Erythroblast (primary cell): ENCODE measurements around the gene F8.

ENCODE experiments used
- GATA1 ChIP-seq: IDR thresholded peaks from 2 replicates; pipeline ENCODE4 v1.6.1; 2011; ENCODE audit warnings: low read depth, mild to moderate bottlenecking, control low read depth, low read length, moderate library complexity
- POLR2A ChIP-seq: IDR thresholded peaks from 2 replicates; pipeline ENCODE4 v1.6.1; 2011; ENCODE audit warnings: mild to moderate bottlenecking, low read length

DNA sequence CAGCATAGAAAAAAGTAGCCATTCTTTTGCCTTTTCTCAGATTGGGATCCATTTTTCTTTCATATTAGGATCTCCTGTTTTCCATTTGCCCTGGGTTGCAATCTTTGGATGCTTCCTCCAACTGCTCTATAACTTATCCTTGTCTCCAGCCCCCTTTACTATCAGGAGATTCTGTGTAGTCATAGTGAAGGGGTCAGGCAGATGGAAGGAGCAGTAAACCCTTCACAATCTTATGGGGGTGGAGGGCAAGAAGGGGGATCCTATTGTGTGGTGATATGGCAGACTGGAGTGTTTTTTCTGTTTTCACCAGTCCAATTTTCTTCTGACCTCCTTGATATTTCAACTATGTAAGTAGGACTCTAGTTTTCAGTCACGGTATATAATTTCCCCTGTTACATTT is 186.4 kb downstream of the F8 start:
- TF ChIP-seq POLR2A: no peak
- TF ChIP-seq GATA1: no peak
